SU-DHL-6 (cell line): ENCODE measurements around the gene KRT35.

Experiments used
- CTCF ChIP-seq: fragments of 200-600 bp; sonication (generic); IDR thresholded peaks from one replicate; pipeline ENCODE4 v1.5.1; 2017; ENCODE audit warnings: antibody characterized with exemption, mild to moderate bottlenecking, low read length, moderate library complexity; ENCODE audit not compliant: insufficient read depth, poor library complexity, severe bottlenecking
- EZH2phosphoT487 ChIP-seq: fragments of 200-600 bp; sonication (generic), shearing (Covaris generic); conservative IDR thresholded peaks from 2 replicates; pipeline ENCODE4 v1.6.1; 2018; ENCODE audit warnings: mild to moderate bottlenecking, antibody characterized with exemption, low read length, moderate library complexity, mixed read lengths

- no peak for TF ChIP-seq CTCF
- no peak for TF ChIP-seq EZH2phosphoT487
Observed at GRCh38 chr17:41474863-41475262, 6.1 kb downstream of the KRT35 start.
